Measurements from ENCODE around the gene CSPG4.

The CSPG4 gene

DNA sequence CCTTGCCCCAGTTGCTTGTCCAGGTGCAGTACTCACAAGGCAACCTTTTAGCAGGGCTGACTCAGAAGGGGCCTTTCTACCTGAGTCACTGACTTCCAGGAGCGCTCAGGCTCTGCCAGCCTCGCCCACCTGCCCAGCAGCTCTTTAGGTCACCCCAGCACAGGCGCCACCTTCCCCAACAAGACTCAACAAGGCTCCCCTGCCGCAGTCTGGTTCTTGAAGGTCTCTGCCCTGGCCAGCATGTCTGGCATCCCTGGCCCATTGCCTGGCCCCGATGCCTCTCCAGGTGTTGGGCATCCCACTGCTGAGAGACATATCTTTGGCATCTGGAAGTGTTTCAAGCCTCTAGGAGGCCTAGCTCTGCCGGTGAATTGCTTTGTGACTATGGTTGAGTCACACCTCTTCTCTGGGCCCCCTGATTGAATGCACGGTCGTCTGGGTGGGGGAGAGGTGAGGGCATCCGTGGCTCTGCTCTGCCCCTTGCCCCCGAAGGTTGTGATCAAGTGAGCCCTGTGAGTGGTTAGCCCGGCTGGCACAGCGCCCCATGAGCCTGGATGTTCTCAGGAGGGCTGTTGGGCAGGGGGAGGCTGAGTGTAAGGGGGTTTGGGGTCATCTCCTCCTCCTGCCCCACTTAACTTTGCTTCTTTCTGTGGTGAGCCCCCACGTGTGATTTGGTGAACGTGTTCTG, 43.3 kb downstream of the CSPG4 start:
- no peak for DNase-seq

- DNase-seq = no peak
These were observed 45.7 kb downstream of the CSPG4 start for GRCh38 chr15:75666823-75667501.

DNA sequence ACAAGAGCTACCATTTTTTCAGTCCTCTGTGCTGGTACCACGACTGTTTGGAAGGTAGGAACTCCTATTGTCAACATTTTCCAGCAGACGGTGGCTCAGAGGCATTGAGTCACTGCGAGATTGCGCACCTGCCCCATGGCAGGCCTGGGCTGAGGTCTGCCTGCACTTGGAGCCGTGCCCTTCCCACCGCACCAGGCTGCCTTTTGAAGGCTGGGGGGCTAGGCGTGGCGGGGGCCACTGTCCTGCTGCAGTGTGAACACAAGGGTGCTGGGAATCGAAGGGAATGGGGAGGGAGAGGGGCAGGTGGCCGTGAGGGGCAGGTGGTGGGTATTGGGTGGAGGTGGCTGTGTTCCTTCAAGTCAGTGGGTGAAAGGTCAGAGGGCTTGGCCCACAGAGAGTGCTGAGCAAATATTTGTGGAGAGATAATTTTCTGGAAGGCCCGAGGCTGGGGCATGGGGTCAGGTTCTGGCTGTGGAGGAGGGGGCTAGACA, 48.7 kb downstream of the CSPG4 start:
- no peak for DNase-seq

DNA sequence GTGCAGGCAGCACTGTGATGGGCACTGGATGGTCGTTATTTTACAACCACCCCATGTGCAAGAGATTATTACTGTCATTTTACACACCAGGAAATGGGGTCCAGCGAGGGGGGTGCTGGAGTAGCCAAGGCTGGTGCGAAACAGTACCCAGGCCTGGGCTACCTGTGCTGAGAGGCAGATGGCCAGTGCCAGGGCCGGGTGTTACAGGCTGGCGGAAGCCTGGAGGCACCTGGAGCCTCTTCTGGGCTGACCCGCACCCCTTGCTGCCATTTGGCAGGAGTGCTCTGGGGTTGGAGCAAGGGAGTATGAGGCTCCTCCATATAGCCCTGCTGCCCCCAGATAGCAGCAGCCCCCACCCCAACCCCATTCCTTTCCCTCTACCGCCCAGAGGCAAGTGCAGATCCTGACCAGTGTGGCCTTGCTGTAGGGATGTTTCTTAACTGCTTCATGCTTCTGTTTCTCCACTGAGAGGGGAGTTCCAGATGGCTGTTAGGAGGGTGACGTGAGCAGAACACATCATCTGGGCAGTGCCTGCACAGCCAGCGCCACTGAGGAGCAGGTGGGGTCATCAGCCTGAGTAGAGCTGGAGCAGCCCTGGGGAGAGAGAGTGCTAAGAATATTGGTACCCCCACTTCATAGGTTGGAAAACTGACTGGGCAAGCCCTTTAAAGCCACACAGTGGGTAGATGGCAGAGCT, 49.7 kb downstream of the CSPG4 start:
- no peak for DNase-seq

DNA sequence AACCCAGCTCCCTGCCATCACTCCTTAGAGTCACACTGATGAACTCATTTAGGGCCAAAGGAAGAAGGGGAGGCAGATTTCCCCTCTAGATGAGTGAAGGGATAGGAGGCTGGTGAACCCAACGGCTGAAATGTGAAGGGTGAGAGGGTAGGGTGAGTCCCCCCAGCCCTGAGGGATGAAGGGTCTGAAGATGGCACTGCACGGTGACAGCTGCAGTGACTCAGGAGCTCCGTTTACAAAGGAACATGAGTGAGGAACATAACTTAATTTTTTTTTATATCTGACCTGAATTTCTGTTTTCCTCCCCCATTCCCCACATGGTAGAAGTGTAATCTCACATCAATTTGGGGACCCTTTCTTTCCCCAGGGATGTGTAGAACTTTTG, 50.9 kb downstream of the CSPG4 start:
- DNase-seq = no peak

DNA sequence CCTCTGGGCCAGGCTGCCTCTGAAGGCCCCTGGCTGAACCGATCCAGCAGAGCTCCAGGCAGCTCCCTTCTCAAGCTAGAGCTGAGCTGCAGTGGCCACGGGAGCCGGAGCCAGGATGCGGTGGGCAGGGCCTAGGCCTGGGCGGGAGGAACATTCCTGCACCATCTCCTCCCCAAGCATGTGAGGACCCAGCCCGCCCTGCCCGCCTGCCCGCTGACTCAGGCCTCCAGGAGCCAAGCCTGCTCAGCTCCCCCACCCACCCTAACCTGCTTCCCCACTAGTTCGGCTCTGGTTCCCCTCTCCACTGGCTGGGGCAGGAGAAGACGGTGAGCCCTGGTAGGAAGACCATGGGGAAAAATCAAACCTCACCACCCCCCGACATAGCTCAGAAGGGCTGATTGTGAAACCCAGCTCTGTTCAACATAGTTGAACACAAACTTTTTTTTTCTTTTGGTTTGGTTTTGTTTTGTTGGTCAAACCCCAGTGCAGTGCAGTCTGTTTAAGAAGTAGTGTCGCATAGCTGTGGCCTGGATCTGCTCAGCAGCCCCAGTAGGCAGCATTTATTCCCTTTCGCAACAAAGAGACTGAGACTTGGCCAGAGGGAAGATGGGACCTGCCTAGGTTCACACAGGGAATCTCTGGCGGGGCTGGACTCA, 51.4 kb downstream of the CSPG4 start:
- no peak for DNase-seq

GRCh38 chr15:75659928-75660645, 52.6 kb downstream of the CSPG4 start:
- DNase-seq = no peak

DNA sequence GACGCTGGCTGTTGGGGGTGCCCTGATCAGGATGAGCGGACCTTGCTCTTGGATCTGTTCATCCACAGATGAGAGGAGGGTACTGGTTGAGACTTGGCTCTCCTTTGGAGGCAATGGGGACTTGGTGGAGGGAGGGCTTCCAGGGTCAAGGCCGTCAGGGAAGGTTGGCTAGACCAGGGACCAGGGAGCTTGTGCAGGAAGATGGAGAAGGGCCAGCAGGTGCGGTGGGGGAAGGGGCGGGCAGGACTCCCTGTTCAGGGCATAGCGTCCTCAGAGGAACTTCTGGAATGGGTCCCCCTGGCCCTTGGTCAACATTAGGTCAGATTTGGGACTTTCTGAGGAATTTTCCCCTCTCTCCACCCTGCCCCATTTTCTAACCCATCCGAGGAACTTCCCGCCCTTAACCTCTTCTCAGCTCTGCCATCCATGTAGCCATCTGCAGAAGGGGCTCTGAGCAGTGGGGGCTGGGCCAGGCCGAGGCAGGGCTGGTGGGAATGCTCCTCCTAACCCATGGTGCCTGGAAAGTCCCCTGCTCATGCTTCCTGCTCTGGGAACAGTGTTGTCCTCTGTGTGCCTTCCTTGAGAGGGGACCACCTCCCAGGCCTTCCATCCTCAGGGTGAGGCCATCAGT, 53.4 kb downstream of the CSPG4 start:
- no peak for DNase-seq

DNA sequence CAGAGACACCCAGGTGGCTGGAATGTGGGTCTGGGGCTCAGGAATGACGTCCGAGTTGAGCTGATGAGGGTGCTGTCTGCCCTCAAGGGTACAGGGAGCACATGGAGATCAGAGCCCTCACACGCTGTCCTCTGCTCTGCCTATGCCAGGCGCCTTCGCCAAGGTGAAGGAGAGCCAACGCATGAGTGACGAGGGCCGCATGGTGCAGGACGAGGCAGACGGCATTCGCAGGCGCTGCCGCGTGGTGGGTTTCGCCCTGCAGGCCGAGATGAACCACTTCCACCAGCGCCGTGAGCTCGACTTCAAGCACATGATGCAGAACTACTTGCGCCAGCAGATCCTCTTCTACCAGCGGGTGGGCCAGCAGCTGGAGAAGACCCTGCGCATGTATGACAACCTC, 55.8 kb downstream of the CSPG4 start:
- no peak for DNase-seq

- no peak for DNase-seq
These were observed 56.3 kb downstream of the CSPG4 start for GRCh38 chr15:75656331-75656730.

DNA sequence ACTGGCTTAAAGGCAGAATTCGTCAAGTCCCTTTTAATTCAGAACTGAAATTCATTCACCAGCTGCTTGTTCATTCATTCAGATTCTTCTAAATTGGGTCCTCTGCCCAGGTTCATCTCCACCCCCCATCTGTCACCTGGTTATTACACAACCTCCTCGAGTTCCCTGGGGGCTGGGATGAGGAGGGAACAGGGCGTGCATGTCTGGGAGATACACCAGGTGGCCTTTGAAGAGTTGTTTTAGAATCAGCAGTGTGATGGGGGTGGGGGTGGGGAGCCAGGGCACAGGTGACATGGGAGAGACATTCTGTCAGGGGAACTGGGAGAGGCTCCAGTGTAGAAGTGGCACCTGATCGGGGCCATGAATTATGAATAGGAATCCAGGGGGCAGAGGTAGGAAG, 56.7 kb downstream of the CSPG4 start:
- DNase-seq = no peak

DNA sequence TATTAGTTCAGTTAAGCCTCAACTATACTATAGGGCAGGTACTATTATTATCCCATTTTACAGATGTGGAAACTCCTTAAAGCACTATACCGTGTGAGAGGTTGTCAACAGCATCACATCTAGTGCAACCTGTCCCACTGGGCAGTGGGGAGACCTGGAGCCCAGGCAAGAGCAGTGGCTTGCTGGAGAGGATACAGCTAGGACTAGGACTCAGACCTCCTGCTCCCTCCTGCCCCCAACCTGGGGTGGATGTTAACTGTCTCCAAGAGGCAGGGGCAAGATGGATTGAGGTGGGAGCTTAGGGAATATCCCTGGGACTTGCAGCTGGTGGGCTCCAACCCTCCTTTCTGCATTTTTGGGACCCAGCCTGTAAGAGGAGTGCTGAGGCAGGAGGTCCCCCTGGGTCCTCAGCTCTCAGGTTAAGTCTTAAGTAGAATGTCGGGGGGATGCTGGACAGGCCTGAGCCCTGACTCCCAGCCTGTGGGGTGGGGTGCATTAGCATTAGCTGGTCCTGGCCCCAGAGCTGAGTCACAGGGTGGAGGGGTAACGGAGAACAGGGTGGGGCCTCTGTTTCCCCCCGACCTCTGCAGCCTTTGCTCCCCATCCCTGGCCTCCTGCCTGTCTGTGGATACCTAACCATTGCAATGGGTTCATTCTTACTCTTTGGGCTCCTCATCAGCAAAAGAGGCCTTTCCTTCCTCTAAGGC, 58.3 kb downstream of the CSPG4 start:
- DNase-seq = no peak

- DNase-seq = no peak
These were observed 59.2 kb downstream of the CSPG4 start for GRCh38 chr15:75653347-75653913.

- no peak for DNase-seq
These were observed 60.7 kb downstream of the CSPG4 start for GRCh38 chr15:75651810-75652543.

DNA sequence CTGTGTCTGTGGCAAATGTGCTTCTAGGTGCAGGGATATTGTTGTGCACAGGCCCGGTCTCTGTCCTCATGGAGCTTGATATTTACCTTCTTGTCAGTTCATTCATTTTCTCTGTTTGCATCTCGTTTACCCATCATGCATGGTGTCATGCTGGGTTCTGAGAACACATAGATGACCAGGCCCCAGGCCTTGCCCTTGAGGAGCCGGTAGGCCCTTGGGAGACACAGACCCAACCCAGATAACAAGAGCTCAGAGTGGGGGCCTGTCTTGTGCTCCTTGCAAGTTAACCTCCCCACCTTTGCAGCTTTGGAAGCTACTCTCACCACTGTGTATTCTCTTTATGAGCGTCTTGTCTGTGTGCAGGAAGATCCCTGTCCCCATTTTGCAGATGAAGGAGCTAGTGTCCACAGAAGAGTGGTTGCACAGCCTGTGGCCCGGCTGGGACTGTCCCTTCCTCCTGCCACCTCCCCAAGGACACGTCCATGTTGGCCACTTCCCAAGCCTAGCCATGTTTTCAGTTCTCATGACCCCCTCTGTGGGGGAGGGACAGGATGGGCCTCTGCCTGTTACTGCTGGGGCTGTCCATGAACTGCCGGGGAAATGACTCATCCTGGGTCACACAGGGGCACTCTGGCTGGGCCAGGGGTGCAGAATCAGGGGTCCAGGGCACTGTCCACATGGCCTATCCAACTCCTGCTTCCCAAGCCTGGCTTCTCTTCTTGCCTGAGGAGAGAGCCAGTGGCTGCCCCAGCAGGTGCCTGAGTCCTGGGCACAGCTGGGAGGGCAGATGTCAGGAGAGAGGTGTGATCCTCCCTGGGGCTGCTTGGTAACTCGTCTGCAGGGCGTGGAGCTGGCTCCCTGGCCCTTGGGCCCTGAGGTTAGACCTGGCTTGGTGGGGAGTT, 61.5 kb downstream of the CSPG4 start:
- no peak for DNase-seq

DNA sequence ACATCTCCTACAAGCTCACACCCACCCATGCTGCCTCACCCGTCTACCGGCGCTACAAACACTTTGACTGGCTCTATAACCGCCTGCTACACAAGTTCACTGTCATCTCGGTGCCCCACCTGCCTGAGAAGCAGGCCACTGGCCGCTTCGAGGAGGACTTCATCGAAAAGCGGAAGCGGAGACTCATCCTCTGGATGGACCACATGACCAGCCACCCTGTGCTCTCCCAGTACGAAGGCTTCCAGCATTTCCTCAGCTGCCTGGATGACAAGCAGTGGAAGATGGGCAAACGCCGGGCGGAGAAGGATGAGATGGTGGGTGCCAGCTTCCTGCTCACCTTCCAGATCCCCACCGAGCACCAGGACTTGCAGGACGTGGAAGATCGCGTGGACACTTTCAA, 62.8 kb downstream of the CSPG4 start:
- DNase-seq = no peak

DNA sequence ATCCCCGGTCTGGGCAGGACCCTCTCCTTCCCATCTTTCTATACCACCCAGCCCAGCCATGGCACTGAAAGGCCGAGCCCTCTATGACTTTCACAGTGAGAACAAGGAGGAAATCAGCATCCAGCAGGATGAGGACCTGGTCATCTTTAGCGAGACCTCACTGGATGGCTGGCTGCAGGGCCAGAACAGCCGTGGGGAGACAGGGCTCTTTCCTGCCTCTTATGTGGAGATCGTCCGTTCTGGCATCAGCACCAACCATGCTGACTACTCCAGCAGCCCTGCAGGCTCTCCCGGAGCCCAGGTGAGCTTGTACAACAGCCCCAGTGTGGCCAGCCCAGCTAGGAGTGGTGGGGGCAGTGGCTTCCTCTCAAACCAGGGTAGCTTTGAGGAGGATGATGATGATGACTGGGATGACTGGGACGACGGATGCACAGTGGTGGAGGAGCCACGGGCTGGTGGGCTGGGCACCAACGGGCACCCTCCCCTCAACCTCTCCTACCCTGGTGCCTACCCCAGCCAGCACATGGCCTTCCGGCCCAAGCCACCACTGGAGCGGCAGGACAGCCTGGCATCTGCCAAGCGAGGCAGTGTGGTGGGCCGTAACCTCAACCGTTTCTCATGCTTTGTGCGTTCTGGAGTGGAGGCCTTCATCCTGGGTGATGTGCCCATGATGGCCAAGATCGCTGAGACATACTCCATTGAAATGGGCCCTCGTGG, 63.4 kb downstream of the CSPG4 start:
- no peak for DNase-seq

DNA sequence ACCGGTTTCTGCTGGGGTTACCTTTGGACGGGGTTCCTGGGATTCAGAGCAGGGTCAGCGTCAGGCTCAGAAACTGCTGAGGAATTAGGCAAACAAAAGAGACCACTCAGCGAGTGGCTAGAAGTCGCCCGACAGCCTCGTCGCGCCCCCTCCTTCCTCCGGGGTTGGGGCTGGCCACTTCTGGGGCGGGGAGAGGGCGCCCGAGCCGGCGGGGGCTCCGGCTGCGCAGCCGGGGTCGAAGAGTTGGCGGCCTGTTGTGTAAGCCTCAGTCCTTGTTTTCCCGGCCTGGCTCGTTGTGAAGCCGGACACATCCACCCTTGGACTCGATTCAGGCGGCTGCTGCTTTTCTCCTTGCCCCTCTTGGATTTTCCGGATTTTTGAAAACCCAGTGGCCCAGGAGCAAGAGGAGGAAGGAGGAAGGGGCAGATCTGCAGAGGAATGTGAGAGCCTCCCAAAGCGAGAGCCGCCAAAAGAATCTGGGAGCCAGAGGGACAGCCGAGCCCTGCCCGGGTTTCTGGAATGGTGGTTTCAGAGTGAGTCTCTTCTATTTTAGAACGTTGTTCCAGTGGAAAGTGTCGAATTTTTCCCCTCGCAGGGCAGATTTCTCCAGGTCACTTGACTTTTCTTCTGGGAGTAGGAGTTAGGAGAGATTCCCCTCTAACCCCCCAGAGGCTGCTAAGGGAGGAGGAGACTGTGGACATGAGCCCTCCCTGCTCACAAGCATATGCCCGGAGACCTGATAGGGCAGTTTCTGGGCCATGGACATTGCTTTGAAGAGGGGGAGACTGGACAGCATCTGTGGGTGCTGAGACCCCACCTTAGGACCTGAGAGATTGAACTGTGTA, 64.3 kb downstream of the CSPG4 start:
- no peak for DNase-seq

Measured in effector CD8-positive, alpha-beta T cell (primary cell).